Measurements from ENCODE around the gene S100PBP. TPM values are rescaled to one million over a fixed set of nuclear protein-coding genes. Genes with fewer than 3 reads are reported as not detected.

Gene S100PBP
- total RNA-seq, 1 donor from 2014 or later, result 43.3 TPM

DNA sequence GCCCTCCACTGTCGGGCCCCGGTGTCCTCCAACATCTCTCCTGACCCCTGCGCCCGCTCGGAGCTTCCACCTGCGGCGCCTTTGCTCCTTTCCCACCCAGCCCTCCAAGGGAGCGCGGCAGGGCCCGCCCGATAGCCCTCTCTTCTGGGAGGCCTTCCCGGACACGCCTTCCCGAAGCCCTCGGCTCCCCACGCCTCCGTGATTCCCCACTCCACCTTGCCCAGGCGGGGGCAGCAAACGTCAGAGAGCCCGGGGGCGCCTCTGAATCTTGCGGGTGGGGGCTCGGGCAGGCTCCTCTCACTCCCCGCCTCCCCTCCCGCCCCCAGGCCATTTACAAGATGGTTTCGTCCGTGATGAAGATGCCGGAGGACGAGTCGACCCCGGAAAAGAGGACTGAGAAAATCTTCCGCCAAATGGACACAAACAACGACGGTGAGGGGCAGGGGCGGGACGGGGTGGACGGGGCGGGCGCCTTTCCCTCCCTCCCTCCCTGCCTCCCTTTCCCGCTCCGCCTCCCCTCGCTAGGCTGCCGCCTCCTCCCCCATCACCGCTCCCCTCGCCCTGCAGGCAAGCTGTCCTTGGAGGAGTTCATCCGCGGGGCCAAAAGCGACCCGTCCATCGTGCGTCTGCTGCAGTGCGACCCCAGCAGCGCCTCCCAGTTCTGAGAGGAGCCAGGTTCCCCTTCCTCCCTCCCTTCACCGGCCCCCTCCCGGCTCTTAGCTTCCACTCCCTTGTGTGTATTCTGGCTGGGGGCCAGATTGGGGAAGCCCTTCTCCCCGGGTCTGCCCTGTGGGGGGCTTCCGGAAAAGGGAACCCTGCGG lies 76.0 kb downstream of the S100PBP start:
- Mint-ChIP-seq H3K36me3 (ENCODE audit: low read depth, unreplicated experiment) (peaks cover 8% of the 10 kb centered on the region), H3K4me1 (ENCODE audit: unreplicated experiment) (peaks cover 8% of the 10 kb centered on the region), H3K27ac (ENCODE audit: unreplicated experiment) (no peak overlapping the region), H3K9me3 (ENCODE audit: unreplicated experiment) (no peaks in the 10 kb centered on the region), H3K27me3 (ENCODE audit: unreplicated experiment) (peaks cover 19% of the 10 kb centered on the region), H3K4me3 (ENCODE audit: unreplicated experiment) (no peak overlapping the region)
- DNase-seq (ENCODE audit: low spot score), result no peak
- TF ChIP-seq, protein P1, sequence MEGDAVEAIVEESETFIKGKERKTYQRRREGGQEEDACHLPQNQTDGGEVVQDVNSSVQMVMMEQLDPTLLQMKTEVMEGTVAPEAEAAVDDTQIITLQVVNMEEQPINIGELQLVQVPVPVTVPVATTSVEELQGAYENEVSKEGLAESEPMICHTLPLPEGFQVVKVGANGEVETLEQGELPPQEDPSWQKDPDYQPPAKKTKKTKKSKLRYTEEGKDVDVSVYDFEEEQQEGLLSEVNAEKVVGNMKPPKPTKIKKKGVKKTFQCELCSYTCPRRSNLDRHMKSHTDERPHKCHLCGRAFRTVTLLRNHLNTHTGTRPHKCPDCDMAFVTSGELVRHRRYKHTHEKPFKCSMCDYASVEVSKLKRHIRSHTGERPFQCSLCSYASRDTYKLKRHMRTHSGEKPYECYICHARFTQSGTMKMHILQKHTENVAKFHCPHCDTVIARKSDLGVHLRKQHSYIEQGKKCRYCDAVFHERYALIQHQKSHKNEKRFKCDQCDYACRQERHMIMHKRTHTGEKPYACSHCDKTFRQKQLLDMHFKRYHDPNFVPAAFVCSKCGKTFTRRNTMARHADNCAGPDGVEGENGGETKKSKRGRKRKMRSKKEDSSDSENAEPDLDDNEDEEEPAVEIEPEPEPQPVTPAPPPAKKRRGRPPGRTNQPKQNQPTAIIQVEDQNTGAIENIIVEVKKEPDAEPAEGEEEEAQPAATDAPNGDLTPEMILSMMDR (IDR thresholded peaks at IDR 0.05; ENCODE audit: unreplicated experiment), result peak; percentile 66

DNA sequence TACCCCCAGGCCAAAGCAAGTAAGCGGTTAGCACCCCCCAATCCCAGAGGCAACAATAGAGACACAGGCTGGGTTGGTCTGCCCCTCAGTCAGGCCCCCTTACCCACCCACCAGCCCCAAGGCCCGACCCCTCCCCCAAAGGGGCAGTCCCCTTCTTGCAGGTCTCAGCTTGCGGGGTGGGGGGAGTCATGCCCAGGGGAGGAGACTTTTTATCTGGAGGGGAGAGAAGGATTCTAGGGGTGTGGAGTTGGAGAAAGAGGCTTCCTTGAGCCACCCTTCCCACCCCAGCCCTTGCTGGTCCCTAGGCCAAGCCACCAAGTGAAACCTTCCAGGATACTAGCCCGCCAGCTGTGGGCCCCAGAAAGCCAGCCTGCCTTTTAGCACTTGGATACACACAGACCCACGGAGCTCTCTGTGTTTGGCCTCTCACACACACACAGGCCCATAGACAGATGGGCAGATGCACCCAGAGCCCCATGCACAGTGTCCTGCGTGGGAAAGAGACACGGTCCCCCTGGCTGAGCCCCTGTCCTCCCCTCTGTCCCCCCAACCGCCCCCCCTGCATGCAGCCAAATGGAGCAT lies 76.7 kb downstream of the S100PBP start:
- Mint-ChIP-seq H3K4me3 (ENCODE audit: unreplicated experiment) (no peak overlapping the region), H3K27me3 (ENCODE audit: unreplicated experiment) (peaks cover 23% of the 10 kb centered on the region), H3K36me3 (ENCODE audit: low read depth, unreplicated experiment) (peaks cover 8% of the 10 kb centered on the region), H3K27ac (ENCODE audit: unreplicated experiment) (no peak overlapping the region), H3K4me1 (ENCODE audit: unreplicated experiment) (peaks cover 8% of the 10 kb centered on the region), H3K9me3 (ENCODE audit: unreplicated experiment) (no peaks in the 10 kb centered on the region)
- no peak for DNase-seq (ENCODE audit: low spot score)
- TF ChIP-seq, protein P1 (IDR thresholded peaks at IDR 0.05; ENCODE audit: unreplicated experiment), result no peak

GRCh38 chr1:32894681-32895080 lies 77.2 kb downstream of the S100PBP start:
- no peak overlapping the region for H3K4me3 Mint-ChIP-seq (ENCODE audit: unreplicated experiment)
- H3K27ac Mint-ChIP-seq (ENCODE audit: unreplicated experiment), result no peak overlapping the region
- DNase-seq (ENCODE audit: low spot score), result no peak
- TF ChIP-seq, protein P1 (IDR thresholded peaks at IDR 0.05; ENCODE audit: unreplicated experiment), result no peak
- peaks cover 8% of the 10 kb centered on the region for H3K4me1 Mint-ChIP-seq (ENCODE audit: unreplicated experiment)
- no peaks in the 10 kb centered on the region for H3K9me3 Mint-ChIP-seq (ENCODE audit: unreplicated experiment)
- peaks cover 24% of the 10 kb centered on the region for H3K27me3 Mint-ChIP-seq (ENCODE audit: unreplicated experiment)
- peaks cover 8% of the 10 kb centered on the region for H3K36me3 Mint-ChIP-seq (ENCODE audit: low read depth, unreplicated experiment)

DNA sequence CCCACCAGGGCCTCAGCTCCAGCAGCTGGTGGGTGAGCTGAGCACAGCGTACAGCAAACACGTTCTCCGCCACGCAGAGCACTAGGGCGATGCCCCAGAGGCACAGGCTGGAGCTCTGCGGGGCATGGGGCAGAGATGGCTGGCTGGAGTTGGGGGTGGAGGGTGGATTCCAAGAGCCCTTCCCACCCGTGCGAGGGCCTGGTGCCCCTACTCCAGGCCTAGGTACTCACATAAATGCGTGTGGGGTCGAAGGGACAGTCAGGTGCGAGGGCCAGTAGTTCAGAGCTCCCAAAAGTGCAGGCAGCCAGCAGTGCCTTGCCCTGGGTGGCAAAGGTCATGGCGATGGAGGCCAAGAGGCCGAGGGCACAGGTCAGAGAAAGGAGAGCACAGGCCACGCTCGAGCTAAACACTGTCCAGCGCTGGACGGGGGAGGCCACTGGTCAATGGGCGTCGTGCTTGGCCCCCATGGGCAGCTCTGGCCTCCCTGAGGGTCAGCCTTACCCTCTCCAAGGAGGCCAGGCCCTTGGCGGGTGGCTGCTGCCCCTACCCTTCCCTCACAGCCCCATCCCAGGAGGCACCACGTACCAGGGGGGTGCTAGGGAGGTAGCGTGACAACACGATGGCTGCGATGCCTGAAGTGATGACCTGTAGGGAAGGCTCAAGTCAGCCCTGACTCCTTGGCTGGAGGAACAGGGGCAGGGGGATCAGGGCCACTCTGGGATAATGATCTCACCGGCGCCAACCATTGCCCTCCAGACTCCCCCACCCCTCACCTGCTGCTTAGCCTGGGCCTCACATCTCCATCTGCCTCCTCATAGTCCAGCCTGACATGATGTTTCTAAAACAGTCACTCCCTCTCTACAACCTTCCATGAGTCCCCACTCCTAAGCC lies 78.1 kb downstream of the S100PBP start:
- Mint-ChIP-seq H3K27ac (ENCODE audit: unreplicated experiment) (no peak overlapping the region), H3K36me3 (ENCODE audit: low read depth, unreplicated experiment) (peaks cover 8% of the 10 kb centered on the region), H3K27me3 (ENCODE audit: unreplicated experiment) (peaks cover 24% of the 10 kb centered on the region), H3K4me3 (ENCODE audit: unreplicated experiment) (no peak overlapping the region), H3K9me3 (ENCODE audit: unreplicated experiment) (no peaks in the 10 kb centered on the region), H3K4me1 (ENCODE audit: unreplicated experiment) (peaks cover 8% of the 10 kb centered on the region)
- TF ChIP-seq, protein P1 (IDR thresholded peaks at IDR 0.05; ENCODE audit: unreplicated experiment), result no peak
- DNase-seq (ENCODE audit: low spot score), result no peak

Data from endothelial cell (in vitro differentiated cells).